NCI-H1417 (cell line): ENCODE results near the gene BCAR3.

Experiments used
- DNase-seq, 3 experiments: peaks; one replicate each; lab custom pipeline; 2025; lab: John Stamatoyannopoulos, UW

Gene BCAR3

DNA sequence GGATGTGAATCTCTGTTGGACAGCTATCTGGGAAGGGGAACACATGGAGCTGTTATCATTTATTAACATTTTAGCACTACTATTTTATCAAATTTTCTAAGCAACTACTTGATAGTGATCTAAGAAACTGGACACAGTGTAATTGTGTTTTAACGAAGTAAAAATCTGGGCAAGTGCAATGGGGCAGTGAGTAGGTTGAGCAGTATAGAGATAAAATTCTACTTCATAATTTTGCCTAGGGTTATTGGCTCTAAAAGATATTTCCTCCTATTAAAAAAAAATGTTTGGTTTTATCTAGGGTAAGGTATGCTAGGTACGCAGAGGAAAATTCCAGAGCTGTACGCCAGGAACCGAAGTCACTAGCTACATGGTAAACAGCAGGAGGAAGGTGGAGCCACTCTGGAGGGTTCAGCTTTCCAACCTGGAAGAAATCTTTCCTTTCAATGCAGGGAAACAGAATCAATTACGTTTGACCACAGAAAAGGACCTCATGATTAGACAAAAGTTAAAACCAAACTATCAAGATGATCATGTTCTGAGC lies 43.3 kb downstream of the BCAR3 start:
- DNase-seq, result no peak

- no peak for DNase-seq
Observed at GRCh38 chr1:93636712-93637111, 44.9 kb downstream of the BCAR3 start.

- DNase-seq, result peak in 1 of 3 experiments; percentile 16
Observed at GRCh38 chr1:93635614-93636543, 45.8 kb downstream of the BCAR3 start.

- DNase-seq, result no peak
Observed at GRCh38 chr1:93633313-93633712, 48.3 kb downstream of the BCAR3 start.

DNA sequence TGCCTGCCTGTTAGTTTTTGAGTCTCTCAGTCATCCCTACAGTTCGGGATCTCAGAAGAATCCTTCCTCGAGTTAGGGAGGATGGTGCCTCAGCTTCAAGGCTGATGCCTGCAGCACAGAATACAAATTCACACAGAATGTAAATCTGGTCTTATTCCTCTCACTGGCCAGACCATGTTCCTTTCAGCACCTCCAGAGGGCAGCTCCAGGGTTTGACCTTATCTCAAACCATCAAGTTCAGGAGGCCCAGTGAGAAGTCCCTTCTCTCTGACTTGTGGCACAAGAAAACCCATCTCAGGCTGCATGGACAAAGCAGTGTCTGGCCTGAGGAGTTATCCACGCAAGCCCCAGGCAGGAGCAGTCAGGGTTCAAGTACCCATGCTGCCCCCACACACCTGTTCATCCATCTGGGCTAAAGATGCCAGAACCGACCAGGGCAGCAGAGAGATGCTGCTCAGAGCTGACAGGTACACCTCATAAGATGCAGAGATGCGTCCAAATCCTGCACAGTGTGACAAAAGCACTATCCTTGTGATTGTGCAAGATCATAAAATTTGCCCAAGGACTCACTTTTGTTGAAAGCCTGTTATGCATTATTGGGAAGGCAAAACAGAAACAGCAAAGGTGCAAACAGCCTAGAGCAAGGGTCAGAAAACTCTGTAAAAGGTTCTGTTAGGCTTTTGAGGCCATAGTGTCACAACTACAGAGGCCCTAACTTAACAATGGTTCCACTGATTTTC lies 49.8 kb downstream of the BCAR3 start:
- DNase-seq, result peak in 2 of 3 experiments; percentile 11 to 46

GRCh38 chr1:93630168-93630567 lies 51.5 kb downstream of the BCAR3 start:
- no peak for DNase-seq

- DNase-seq, result peak; percentile 50 to 83 (median 72)
Observed at GRCh38 chr1:93629101-93630059, 52.3 kb downstream of the BCAR3 start.

GRCh38 chr1:93628681-93629080 lies 53.0 kb downstream of the BCAR3 start:
- DNase-seq, result no peak

DNA sequence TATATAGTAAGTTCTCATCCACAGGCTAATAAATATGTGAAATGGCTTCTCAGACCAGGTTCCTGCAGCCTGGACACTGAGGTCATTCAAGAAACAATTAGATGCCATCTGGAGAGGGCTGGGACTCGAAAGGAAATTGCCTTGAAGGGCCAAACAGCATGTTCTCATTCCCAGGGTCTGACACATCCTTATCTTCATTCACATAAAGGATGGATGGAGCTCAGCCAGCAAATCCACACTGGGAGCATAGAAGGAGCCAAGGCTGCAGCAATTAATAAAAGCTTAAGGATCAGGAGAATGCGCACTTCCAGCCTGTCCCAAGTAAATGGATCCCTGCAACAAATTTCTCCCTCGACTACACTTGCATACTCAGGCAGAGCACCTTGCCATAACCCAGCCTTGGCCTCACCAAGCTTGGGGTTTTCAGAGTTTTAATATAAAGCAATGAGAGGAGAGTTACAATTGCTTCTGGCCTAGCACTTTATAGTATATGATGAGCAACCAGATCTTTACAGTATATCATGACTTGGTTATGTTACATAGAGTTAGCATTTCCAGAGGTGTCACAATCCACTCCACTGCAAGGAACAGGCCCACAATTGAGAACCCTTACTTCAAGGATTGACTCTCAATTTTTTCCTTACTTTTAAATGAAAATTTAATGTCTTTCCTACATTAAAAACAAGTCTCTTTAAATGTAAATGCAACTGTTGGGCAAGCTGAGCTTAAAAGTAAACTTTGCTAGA lies 55.9 kb downstream of the BCAR3 start:
- peak in 1 of 3 experiments; percentile 24 for DNase-seq

GRCh38 chr1:93623875-93624274 lies 57.8 kb downstream of the BCAR3 start:
- peak in 1 of 3 experiments; percentile 26 for DNase-seq

DNA sequence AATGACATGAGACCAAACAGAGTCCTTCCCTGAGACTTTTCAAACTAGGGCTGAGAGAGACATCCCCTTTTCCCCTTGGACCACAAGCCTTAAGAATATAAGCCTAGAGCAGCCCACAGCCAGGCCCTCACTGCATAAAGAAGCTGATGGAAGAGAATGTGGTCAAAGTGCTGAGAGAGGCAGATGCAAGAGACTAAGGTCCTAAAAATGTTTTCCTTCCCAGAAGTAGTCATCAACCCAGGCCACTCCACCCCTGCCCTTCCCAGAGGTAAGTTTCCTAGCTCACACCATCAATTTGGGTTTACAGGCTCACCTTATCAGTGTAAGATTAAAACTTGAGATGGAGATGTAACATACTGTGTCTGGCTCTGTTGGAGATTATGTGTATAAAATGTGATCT lies 58.2 kb downstream of the BCAR3 start:
- peak in 1 of 3 experiments; percentile 26 for DNase-seq

DNA sequence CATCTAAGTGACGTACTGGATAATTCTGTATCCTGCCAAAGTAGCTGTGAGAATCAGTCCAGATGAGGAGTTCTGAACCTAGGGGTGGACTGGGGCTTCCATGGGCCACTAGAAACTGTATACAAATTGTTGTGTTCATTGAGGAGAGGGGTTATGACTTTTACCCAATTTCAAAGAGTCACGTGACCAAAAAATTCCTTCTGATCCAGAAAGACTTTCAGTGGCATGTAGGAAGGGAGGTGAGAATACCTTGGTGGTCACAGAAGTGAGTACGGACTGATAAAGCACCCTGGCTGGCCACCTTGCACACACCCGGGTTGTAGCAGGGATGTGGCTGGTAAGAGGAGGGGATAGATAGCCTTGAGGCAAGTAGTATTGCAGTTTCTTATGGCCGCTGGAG lies 60.4 kb downstream of the BCAR3 start:
- DNase-seq, result no peak

GRCh38 chr1:93620841-93621210 lies 60.8 kb downstream of the BCAR3 start:
- no peak for DNase-seq

- DNase-seq, result no peak
Observed at GRCh38 chr1:93620172-93620840, 61.3 kb downstream of the BCAR3 start.

GRCh38 chr1:93619507-93620171 lies 62.0 kb downstream of the BCAR3 start:
- DNase-seq, result peak in 2 of 3 experiments; percentile 21 to 51

DNA sequence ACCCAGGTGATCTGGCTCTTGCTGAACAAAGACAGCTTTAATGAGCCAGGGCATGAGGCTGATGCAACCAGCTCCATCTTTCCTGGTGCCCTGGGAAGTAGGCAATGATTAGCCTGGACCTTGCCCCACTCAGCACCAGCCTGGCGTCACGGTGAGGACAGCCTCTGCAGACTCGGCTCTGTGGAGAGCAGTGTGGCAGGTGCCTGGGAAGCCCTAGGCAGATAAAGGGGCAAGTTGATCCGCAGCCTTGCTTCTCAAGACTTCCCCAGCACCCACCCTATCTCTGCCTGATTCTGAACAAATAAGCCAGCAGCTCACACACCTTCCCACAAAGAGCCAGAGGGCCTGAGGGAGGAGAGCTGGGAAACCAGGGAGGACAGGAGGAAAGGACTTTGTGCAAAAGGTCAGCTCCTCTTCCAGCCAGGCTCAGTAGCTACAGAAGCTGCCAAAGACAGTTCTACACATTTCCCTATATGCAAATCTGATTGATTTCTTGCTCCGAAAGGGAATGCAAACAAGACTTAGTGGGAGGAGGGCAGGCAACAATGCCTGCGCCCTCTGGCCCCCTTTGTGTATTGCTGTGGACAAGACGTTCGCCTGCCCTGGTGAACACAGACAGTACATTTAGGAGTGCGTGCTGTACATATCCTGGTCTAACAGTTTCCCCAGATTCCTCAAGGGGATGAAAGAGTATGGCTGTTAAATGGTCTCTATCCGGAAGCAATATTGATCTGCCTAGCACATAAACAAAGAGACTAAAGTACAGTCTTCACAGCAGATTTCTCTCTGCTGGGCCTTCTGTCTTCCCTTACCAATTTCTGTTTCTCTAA lies 63.8 kb downstream of the BCAR3 start:
- DNase-seq, result peak in 2 of 3 experiments; percentile 49 to 57

- DNase-seq, result peak in 2 of 3 experiments; percentile 81 to 88
Observed at GRCh38 chr1:93616996-93617669, 64.5 kb downstream of the BCAR3 start.
